Activated T-helper 17 cell treated with anti-CD3 and anti-CD28 coated beads, Interleukin-2, amount 50 U/mL, for 72 hours (primary cell): ENCODE results near the gene FRAT2. TPM values are rescaled to one million over a fixed set of nuclear protein-coding genes. Genes with fewer than 3 reads are reported as not detected.
"Not testable (repeated sequence)": the region's sequence is repeated elsewhere in the genome, so short reads cannot be mapped to it uniquely, and the experiment has no call there.

Experiments
- ATAC-seq: fragments of 150-1000 bp; cut with Tn5 transposase; replicated peaks from 2 replicates; pipeline ENCODE4 v1.10.0; 2021; ENCODE audit warnings: mild to moderate bottlenecking, moderate library complexity
- H3K27ac Mint-ChIP-seq: one replicate; pipeline ENCODE4 v1.8.0; 2022; ENCODE audit warnings: mixed read lengths
- H3K27me3 Mint-ChIP-seq: one replicate; pipeline ENCODE4 v1.8.0; 2022; ENCODE audit warnings: mixed read lengths
- H3K36me3 Mint-ChIP-seq: one replicate; pipeline ENCODE4 v1.8.0; 2022; ENCODE audit warnings: low read depth, mild to moderate bottlenecking, mixed read lengths
- H3K4me1 Mint-ChIP-seq: one replicate; pipeline ENCODE4 v1.8.0; 2022; ENCODE audit warnings: mixed read lengths
- H3K4me3 Mint-ChIP-seq: one replicate; pipeline ENCODE4 v1.8.0; 2022; ENCODE audit warnings: mild to moderate bottlenecking, mixed read lengths
- H3K9me3 Mint-ChIP-seq: one replicate; pipeline ENCODE4 v1.8.0; 2022; ENCODE audit warnings: mixed read lengths
- total RNA-seq, 2 donors: library from RNA; stranded (reverse); gene quantifications; one replicate each; pipeline ENCODE4 v1.2.3, GENCODE V29; 2022

FRAT2 gene
- total RNA-seq, 2 donors from 2014 or later = 4.7 to 9.7 TPM

DNA sequence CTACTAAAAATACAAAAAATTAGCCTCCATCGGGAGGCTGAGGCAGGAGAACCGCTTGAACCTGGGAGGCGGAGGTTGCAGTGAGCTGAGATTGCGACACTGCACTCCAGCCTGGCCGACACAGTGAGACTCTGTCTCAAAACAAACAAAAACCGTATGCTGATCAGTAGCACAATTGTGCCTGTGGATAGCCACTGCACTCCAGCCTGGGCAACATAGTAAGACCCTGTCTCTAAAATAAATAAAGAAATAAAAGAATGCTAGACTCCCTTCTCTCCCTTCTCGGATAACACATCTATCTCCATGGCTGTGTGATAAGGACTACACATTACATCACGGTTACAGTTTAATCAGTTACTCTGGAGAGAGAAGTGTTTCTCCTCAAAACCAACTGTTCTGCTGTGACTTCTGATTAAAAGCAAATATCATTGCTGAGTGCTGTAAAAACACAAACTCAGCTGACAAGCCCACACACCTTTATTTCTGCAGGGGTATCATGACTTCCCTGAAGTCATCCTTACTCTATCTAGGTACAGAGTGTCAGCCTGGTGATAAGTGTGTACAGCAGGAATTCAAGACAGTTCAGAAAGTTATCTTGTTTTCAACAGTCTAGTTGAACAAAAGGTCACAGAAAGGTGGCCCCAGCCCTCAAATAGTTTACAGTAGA is 36.8 kb downstream of the FRAT2 start:
- H3K4me3 Mint-ChIP-seq = no peak overlapping the region
- no peaks in the 10 kb centered on the region for H3K9me3 Mint-ChIP-seq
- H3K4me1 Mint-ChIP-seq = peaks cover 3% of the 10 kb centered on the region
- H3K27me3 Mint-ChIP-seq = no peaks in the 10 kb centered on the region
- H3K36me3 Mint-ChIP-seq = no peaks in the 10 kb centered on the region
- no peak for ATAC-seq
- H3K27ac Mint-ChIP-seq = no peak overlapping the region

DNA sequence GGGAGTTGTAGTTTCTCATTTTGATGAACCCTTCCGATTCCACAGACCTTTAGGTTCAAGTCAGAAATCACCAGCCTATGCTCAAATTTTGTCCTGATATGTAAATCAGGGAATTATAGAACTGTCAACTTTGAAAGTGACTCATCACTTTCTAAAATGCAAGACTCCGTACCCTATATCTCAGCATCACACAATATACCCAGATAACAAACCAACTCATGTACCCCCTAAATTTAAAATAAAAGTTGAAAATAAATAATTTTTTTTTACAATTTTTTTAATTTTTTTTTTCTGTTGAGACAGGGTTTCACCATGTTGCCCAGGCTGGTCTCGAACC is 41.7 kb downstream of the FRAT2 start:
- Mint-ChIP-seq H3K9me3 (no peaks in the 10 kb centered on the region), H3K4me3 (peak overlapping the region; percentile 96), H3K36me3 (peaks cover 5% of the 10 kb centered on the region), H3K27me3 (no peaks in the 10 kb centered on the region), H3K27ac (peak overlapping the region; percentile 67), H3K4me1 (peaks cover 4% of the 10 kb centered on the region)
- ATAC-seq = no peak

DNA sequence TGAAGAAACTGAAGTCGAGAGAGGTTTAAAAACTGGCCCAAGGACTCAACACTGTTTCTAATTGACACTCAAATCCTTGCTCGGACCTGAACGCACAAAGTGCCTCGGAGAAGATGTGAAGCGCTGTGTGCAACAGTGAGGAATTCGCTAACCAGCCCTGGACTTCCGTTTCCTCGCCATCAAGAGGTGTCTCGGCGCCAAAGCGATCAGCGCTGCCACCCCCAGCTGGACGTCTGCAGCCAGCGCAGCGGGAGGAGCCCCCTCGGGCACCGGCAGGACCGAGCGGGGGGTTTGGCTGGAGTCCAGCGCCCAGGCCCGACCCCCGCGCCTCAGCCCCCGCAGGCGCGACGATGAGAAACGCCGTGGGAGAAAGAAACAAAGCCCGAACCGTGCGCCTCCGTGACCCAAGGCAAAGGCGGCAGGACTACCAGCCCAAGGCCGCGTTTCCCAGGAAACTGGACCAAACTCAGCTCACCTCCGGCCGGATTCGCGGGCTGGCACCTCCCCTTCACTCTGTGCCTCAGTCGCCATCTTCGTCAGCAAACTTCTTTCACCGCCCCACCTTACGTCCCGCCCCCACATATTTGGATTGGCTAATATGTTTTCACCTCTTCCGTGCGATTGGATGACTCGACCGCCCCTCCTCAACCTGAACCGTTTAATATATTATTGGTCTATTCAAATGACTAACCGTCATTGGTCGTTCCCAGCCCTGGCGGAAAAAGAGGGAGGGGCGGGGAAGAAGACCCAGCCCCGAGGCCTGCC is 42.2 kb downstream of the FRAT2 start, which contains the start of gene ARHGAP19:
Gene ARHGAP19 (minus strand): TSS at position 541 of the 765 bp plus-strand sequence. CDS start 10 bp downstream, at position 531.
- ATAC-seq = peak; percentile 97
- peak within 1 kb of the TSS; percentile 67 for H3K27ac Mint-ChIP-seq
- no peaks in the 10 kb centered on the region for H3K9me3 Mint-ChIP-seq
- peak within 1 kb of the TSS; percentile 96 for H3K4me3 Mint-ChIP-seq
- H3K27me3 Mint-ChIP-seq = no peaks in the 10 kb centered on the region
- H3K36me3 Mint-ChIP-seq = peaks cover 7% of the 10 kb centered on the region
- H3K4me1 Mint-ChIP-seq = peaks cover 4% of the 10 kb centered on the region

GRCh38 chr10:97291357-97292096 is 43.0 kb downstream of the FRAT2 start:
- no peak for ATAC-seq
- peaks cover 15% of the 10 kb centered on the region for H3K36me3 Mint-ChIP-seq
- H3K4me3 Mint-ChIP-seq = peak overlapping the region; percentile 96
- peak overlapping the region; percentile 67 for H3K27ac Mint-ChIP-seq
- peaks cover 4% of the 10 kb centered on the region for H3K4me1 Mint-ChIP-seq
- H3K9me3 Mint-ChIP-seq = no peaks in the 10 kb centered on the region
- H3K27me3 Mint-ChIP-seq = no peaks in the 10 kb centered on the region

GRCh38 chr10:97290576-97291356 is 43.8 kb downstream of the FRAT2 start:
- peak overlapping the region; percentile 96 for H3K4me3 Mint-ChIP-seq
- H3K27me3 Mint-ChIP-seq, H3K27ac Mint-ChIP-seq, ATAC-seq, H3K4me1 Mint-ChIP-seq, H3K9me3 Mint-ChIP-seq: not testable (repeated sequence)
- H3K36me3 Mint-ChIP-seq = peaks cover 19% of the 10 kb centered on the region

GRCh38 chr10:97290076-97290475 is 44.5 kb downstream of the FRAT2 start:
- not testable (repeated sequence) for ATAC-seq, H3K4me3 Mint-ChIP-seq, H3K27ac Mint-ChIP-seq, H3K4me1 Mint-ChIP-seq, H3K9me3 Mint-ChIP-seq, H3K27me3 Mint-ChIP-seq
- peaks cover 20% of the 10 kb centered on the region for H3K36me3 Mint-ChIP-seq

Other genes with a start within 250 kb of the FRAT2 start
- gene SLIT1, start 148.8 kb downstream of the FRAT2 start, total RNA-seq = 1 to 10 TPM in 1 of 2 donors, under 1 TPM in 1; 0.56 to 2.0 TPM
- 10 to 100 TPM; 44.6 to 46.4 TPM for gene ARHGAP19, start 42.1 kb downstream of the FRAT2 start, total RNA-seq
- gene FRAT1, start 15.5 kb downstream of the FRAT2 start, total RNA-seq = 1 to 10 TPM; 1.5 to 3.7 TPM
- gene RRP12, start 66.6 kb upstream of the FRAT2 start, total RNA-seq = 10 to 100 TPM; 29.6 to 61.9 TPM
- 1,000 to 10,000 TPM; 1,094 to 1,221 TPM for gene PGAM1, start 91.5 kb upstream of the FRAT2 start, total RNA-seq
- 10 to 100 TPM; 49.7 to 54.2 TPM for gene EXOSC1, start 111.3 kb upstream of the FRAT2 start, total RNA-seq
- gene ZDHHC16, start 111.4 kb upstream of the FRAT2 start, total RNA-seq = 10 to 100 TPM; 49.2 to 65.8 TPM
- 10 to 100 TPM; 89.3 to 90.5 TPM for gene MMS19, start 163.7 kb upstream of the FRAT2 start, total RNA-seq
- gene UBTD1, start 164.2 kb upstream of the FRAT2 start, total RNA-seq = 1 to 10 TPM; 1.7 to 2.1 TPM
- gene ANKRD2, start 238.1 kb upstream of the FRAT2 start, total RNA-seq = not detected
- not detected for gene HOGA1, start 249.7 kb upstream of the FRAT2 start, total RNA-seq